IPS DF 6.9 (cell line): ENCODE results near the gene WDFY4.

Experiments
- DNase-seq: peaks from one replicate; pipeline ENCODE4 v3.0.0-alpha.2; 2013; ENCODE audit warnings: low read depth, low spot score
- H3K27ac ChIP-seq: one replicate; pipeline ENCODE4 v1.5.1; 2013; ENCODE audit warnings: low read length, control low read depth
- H3K27me3 ChIP-seq: 2 replicates; pipeline ENCODE4 v1.6.1; 2013; ENCODE audit warnings: mild to moderate bottlenecking, low read length; ENCODE audit not compliant: control insufficient read depth, insufficient read depth
- H3K36me3 ChIP-seq: 2 replicates; pipeline ENCODE4 v1.6.1; 2013; ENCODE audit warnings: low read length; ENCODE audit not compliant: control insufficient read depth, insufficient read depth
- H3K4me1 ChIP-seq: 2 replicates; pipeline ENCODE4 v1.6.1; 2013; ENCODE audit warnings: low read length; ENCODE audit not compliant: control insufficient read depth, insufficient read depth
- H3K4me3 ChIP-seq: 2 replicates; pipeline ENCODE4 v1.5.1; 2013; ENCODE audit warnings: mild to moderate bottlenecking, low read length
- H3K9me3 ChIP-seq: 2 replicates; pipeline ENCODE4 v1.6.1; 2013; ENCODE audit warnings: low read length, inconsistent platforms; ENCODE audit not compliant: control insufficient read depth, insufficient read depth
- WGBS: extraction: QIAGEN DNeasy Blood & Tissue Kit; methylation state at CpG from one replicate; pipeline ENCODE4 v1.1.7; 2013; ENCODE audit warnings: mixed read lengths, missing lambda C conversion rate; ENCODE audit not compliant: insufficient read length, insufficient coverage; 5-methylcytosine and 5-hydroxymethylcytosine counted together

Gene WDFY4

DNA sequence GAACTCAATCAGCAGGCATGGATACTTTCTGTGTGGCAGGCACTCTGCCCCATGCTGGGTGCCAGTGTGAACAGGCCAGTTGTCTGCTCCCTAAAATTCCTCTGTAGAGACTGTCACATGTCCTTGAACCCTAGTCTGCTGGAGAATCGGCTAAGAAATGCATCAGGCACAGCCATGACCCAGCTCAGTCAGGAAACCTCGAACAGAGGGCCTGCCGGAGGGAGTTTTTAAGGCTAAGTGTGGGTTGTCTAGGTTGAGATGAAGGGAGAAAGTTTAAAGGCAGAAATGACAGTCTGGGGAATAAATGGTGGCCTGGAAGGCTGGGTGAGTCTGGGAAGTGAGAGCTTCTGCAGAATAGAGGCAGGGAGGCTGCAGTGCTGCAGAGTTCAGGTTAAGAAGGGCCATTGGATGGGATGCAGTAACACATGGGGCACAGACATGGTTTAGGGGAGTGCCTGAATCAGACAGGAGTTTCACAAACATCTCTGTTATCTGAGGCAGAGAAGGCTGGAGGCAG lies 45.3 kb downstream of the WDFY4 start:
- Histone ChIP-seq H3K27ac (no peak overlapping the region), H3K4me3 (no peak overlapping the region), H3K9me3 (no peaks in the 10 kb centered on the region), H3K36me3 (no peaks in the 10 kb centered on the region), H3K27me3 (no peaks in the 10 kb centered on the region), H3K4me1 (no peaks in the 10 kb centered on the region; the same call in 1 of the 2 replicates)
- DNase-seq = no peak
- WGBS = no CpG with 5 or more reads among the region's 3 CpGs

GRCh38 chr10:48731141-48731540 lies 46.5 kb downstream of the WDFY4 start:
- Histone ChIP-seq H3K27ac (no peak overlapping the region), H3K27me3 (no peaks in the 10 kb centered on the region), H3K4me3 (no peak overlapping the region), H3K36me3 (no peaks in the 10 kb centered on the region), H3K9me3 (no peaks in the 10 kb centered on the region), H3K4me1 (no peaks in the 10 kb centered on the region; the same call in 1 of the 2 replicates)
- WGBS = no CpG with 5 or more reads among the region's 10 CpGs
- DNase-seq = no peak

- Histone ChIP-seq H3K27me3 (no peaks in the 10 kb centered on the region), H3K4me3 (no peak overlapping the region), H3K36me3 (no peaks in the 10 kb centered on the region), H3K4me1 (no peaks in the 10 kb centered on the region; the same call in 1 of the 2 replicates), H3K9me3 (no peaks in the 10 kb centered on the region), H3K27ac (no peak overlapping the region)
- WGBS = no CpG with 5 or more reads among the region's 2 CpGs
- no peak for DNase-seq
Measured at GRCh38 chr10:48731654-48732053, 47.0 kb downstream of the WDFY4 start.

DNA sequence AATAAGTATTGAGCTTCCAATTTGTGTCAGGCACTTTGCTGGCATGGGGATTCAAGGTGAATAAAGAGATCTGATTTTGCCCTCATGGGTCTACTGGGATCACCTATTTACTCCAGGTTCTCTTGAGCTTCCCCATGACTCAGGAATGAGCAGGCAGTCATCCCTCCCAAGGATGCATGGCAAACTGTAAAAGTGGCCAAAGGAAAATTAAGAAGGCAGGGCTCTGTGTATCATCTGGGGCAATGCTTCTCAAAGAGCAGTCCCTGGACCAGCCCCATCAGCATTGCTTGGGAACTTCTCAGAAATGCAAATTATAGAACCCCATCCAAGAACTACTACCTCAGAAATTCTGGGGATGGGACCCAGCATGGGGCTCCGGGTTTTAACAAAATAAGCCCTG lies 48.7 kb downstream of the WDFY4 start:
- Histone ChIP-seq H3K27me3 (no peaks in the 10 kb centered on the region), H3K9me3 (no peaks in the 10 kb centered on the region), H3K4me3 (no peak overlapping the region), H3K36me3 (no peaks in the 10 kb centered on the region), H3K4me1 (no peaks in the 10 kb centered on the region; the same call in 1 of the 2 replicates), H3K27ac (no peak overlapping the region)
- no peak for DNase-seq
- no CpG with 5 or more reads among the region's 1 CpG for WGBS

DNA sequence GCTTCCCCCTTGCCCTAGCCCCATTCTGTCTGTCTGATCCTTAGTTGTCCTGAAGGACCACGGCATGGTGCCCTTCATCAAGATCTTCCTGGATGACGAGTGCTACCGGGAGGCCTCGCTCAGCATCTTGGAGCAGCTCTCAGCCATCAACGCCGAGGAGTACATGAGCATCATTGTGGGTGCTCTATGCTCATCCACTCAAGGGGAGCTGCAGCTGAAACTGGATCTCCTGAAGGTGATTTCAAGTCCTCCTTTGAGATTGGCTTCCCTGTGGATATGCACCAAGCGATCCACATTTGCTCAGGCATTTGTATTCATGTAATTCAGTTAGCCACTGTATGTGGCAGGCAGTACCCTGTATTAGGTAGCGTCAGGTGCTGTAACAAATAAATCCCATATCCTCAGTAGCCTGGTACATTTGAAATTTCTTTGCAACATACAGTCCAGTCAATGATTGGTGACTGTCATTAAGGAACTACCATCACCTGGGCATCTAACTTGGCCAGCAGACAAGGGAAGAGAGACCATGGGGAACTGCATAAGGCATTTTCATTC lies 51.2 kb downstream of the WDFY4 start:
- Histone ChIP-seq H3K27ac (no peak overlapping the region), H3K4me3 (no peak overlapping the region), H3K27me3 (no peaks in the 10 kb centered on the region), H3K4me1 (no peaks in the 10 kb centered on the region; the same call in 1 of the 2 replicates), H3K36me3 (no peaks in the 10 kb centered on the region), H3K9me3 (no peaks in the 10 kb centered on the region)
- no peak for DNase-seq
- WGBS = no CpG with 5 or more reads among the region's 8 CpGs

DNA sequence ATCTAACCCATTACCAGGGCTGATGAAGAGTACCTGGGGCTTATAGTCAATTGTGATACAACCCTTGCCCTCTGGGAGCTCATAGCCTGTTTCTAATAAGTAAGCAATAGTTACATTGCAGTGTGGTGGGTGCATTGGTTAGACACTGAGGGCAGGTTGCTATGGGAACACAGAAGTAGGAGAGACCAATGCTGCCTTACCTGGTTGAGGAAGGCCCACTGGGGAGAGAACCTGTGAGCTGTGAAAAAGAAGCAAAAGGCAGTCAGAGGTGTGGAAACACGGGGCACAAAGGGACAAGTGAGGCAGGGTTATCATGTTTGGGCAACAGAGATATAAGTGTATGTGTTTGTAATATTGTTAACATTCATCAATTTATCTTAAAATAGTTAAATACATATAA lies 51.9 kb downstream of the WDFY4 start:
- Histone ChIP-seq H3K27me3 (no peaks in the 10 kb centered on the region), H3K36me3 (no peaks in the 10 kb centered on the region), H3K27ac (no peak overlapping the region), H3K4me1 (no peaks in the 10 kb centered on the region; the same call in 1 of the 2 replicates), H3K9me3 (no peaks in the 10 kb centered on the region), H3K4me3 (no peak overlapping the region)
- no CpG with 5 or more reads among the region's 1 CpG for WGBS
- no peak for DNase-seq

- WGBS = no CpG with 5 or more reads among the region's 2 CpGs
- Histone ChIP-seq H3K27me3 (no peaks in the 10 kb centered on the region), H3K4me1 (no peaks in the 10 kb centered on the region; the same call in 1 of the 2 replicates), H3K36me3 (no peaks in the 10 kb centered on the region), H3K9me3 (no peaks in the 10 kb centered on the region), H3K27ac (no peak overlapping the region), H3K4me3 (no peak overlapping the region)
- no peak for DNase-seq
Measured at GRCh38 chr10:48737886-48738285, 53.2 kb downstream of the WDFY4 start.

DNA sequence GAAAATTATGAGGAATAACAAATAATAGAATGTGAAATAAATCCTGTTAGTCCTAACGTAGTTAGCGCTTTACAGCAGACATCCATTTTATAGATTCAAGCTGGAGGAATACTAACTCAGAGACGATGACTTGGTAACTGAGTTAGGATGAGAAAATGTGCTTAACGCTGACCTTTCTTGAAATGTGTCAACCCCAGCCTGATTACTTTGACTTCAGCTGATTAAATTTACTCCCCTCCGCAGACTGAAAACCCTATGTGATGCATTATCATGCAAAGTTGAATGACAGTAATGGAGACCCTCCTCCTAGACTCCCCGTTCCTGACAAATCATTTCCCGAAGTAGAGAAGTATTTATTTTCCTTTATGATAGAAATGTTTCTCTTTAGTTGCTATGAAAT lies 54.5 kb downstream of the WDFY4 start:
- Histone ChIP-seq H3K36me3 (no peaks in the 10 kb centered on the region), H3K9me3 (no peaks in the 10 kb centered on the region), H3K4me3 (no peak overlapping the region), H3K4me1 (no peaks in the 10 kb centered on the region), H3K27ac (no peak overlapping the region), H3K27me3 (no peaks in the 10 kb centered on the region)
- no peak for DNase-seq
- no CpG with 5 or more reads among the region's 7 CpGs for WGBS

GRCh38 chr10:48740015-48740707 lies 55.5 kb downstream of the WDFY4 start:
- Histone ChIP-seq H3K9me3 (no peaks in the 10 kb centered on the region), H3K36me3 (no peaks in the 10 kb centered on the region), H3K27ac (no peak overlapping the region), H3K4me1 (no peaks in the 10 kb centered on the region), H3K27me3 (no peaks in the 10 kb centered on the region), H3K4me3 (no peak overlapping the region)
- WGBS = no CpG with 5 or more reads among the region's 11 CpGs
- no peak for DNase-seq

- Histone ChIP-seq H3K4me1 (no peaks in the 10 kb centered on the region), H3K9me3 (no peaks in the 10 kb centered on the region), H3K4me3 (no peak overlapping the region), H3K27me3 (no peaks in the 10 kb centered on the region), H3K27ac (no peak overlapping the region), H3K36me3 (no peaks in the 10 kb centered on the region)
- no peak for DNase-seq
- no CpG with 5 or more reads among the region's 2 CpGs for WGBS
Measured at GRCh38 chr10:48740988-48741387, 56.3 kb downstream of the WDFY4 start.
